GM10847 (cell line): ENCODE results near the gene KBTBD13.

Source experiments
- POLR2A ChIP-seq: IDR thresholded peaks from 2 replicates; pipeline ENCODE4 v1.6.1; 2011; ENCODE audit not compliant: insufficient read length; ENCODE audit errors: extremely low read depth

Gene KBTBD13

GRCh38 chr15:65077291-65077980 lies 890 bp downstream of the KBTBD13 start:
- TF ChIP-seq POLR2A: no peak

- no peak for TF ChIP-seq POLR2A
Measured at GRCh38 chr15:65077981-65078352, 1.4 kb downstream of the KBTBD13 start.

GRCh38 chr15:65079580-65079979 lies 3.0 kb downstream of the KBTBD13 start:
- no peak for TF ChIP-seq POLR2A

GRCh38 chr15:65081270-65081669 lies 4.7 kb downstream of the KBTBD13 start:
- TF ChIP-seq POLR2A: no peak

- TF ChIP-seq POLR2A: no peak
Measured at GRCh38 chr15:65081758-65082157, 5.2 kb downstream of the KBTBD13 start.

GRCh38 chr15:65082303-65082953 lies 5.9 kb downstream of the KBTBD13 start:
- TF ChIP-seq POLR2A: no peak

GRCh38 chr15:65083262-65083701 lies 6.7 kb downstream of the KBTBD13 start:
- no peak for TF ChIP-seq POLR2A

- no peak for TF ChIP-seq POLR2A
Measured at GRCh38 chr15:65084500-65085206, 8.1 kb downstream of the KBTBD13 start.

- TF ChIP-seq POLR2A: no peak
Measured at GRCh38 chr15:65085207-65085753, 8.7 kb downstream of the KBTBD13 start.

GRCh38 chr15:65085990-65086679 lies 9.6 kb downstream of the KBTBD13 start:
- no peak for TF ChIP-seq POLR2A

- no peak for TF ChIP-seq POLR2A
Measured at GRCh38 chr15:65086680-65087111, 10.2 kb downstream of the KBTBD13 start.

GRCh38 chr15:65087411-65087810 lies 10.9 kb downstream of the KBTBD13 start:
- no peak for TF ChIP-seq POLR2A

GRCh38 chr15:65087873-65088642 lies 11.5 kb downstream of the KBTBD13 start:
- TF ChIP-seq POLR2A: no peak

- TF ChIP-seq POLR2A: no peak
Measured at GRCh38 chr15:65088643-65089021, 12.1 kb downstream of the KBTBD13 start.
